Testis (tissue), 3 donors: ENCODE data around the gene HOXD11. TPM values are rescaled to one million over a fixed set of nuclear protein-coding genes. Genes with fewer than 3 reads are reported as not detected.

Source experiments
- DNase-seq: peaks from one replicate; pipeline ENCODE4 v3.0.0-alpha.2; 2019
- H3K27ac ChIP-seq, 2 donors: fragments of 200-600 bp; sonication (generic); one replicate each; pipeline ENCODE4 v1.5.1; 2019
- H3K27me3 ChIP-seq: fragments of 200-600 bp; sonication (generic); one replicate; pipeline ENCODE4 v1.5.1; 2019
- H3K36me3 ChIP-seq: fragments of 200-600 bp; sonication (generic); one replicate; pipeline ENCODE4 v1.5.1; 2017; ENCODE audit warnings: low read depth; ENCODE audit errors: missing control alignments
- H3K4me1 ChIP-seq: fragments of 200-600 bp; sonication (generic); one replicate; pipeline ENCODE4 v1.5.1; 2019
- H3K4me3 ChIP-seq, 2 donors: fragments of 200-600 bp; sonication (generic); one replicate each; pipeline ENCODE4 v1.5.1; 2017 to 2019
- H3K9me3 ChIP-seq: fragments of 200-600 bp; sonication (generic); one replicate; pipeline ENCODE4 v1.5.1; 2017
- POLR2A ChIP-seq: fragments of 450-650 bp; IDR thresholded peaks from one replicate; pipeline ENCODE4 v1.6.1; 2017; ENCODE audit warnings: antibody characterized with exemption, mild to moderate bottlenecking, moderate library complexity
- WGBS, 2 donors: methylation state at CpG; one replicate each; pipeline ENCODE4 v1.1.5; 2018; 5-methylcytosine and 5-hydroxymethylcytosine counted together
- intact Hi-C: fragments of 100-400 bp; cut with DNase I; formaldehyde crosslinking; loops from one replicate; pipeline ENCODE4 v1.15.1; 2023; ENCODE audit warnings: low total_unique reads
- polyA plus RNA-seq: library from polyadenylated mRNA; stranded (reverse); fragments of 350-450 nt; fragmentation: Illumina TruSeq; extraction: RNeasy Lipid Tissue Mini Kit (QIAGEN cat#74804); gene quantifications from one replicate; pipeline ENCODE4 v1.2.3, GENCODE V29; 2014; ENCODE audit warnings: low read depth, low replicate concordance; ENCODE audit not compliant: insufficient read depth
- total RNA-seq, 2 donors: library from RNA; depleted of rRNA; stranded (reverse); fragments of >200 nt; gene quantifications; one replicate each; pipeline ENCODE4 v1.2.3, GENCODE V29; 2016
- TF ChIP-seq, protein P1 (sequence below), 3 experiments: fragments of 450-650 bp in 2 of 3; fragments of 200-600 bp in 1 of 3; sonication (generic) in 1 of 3; IDR thresholded peaks; one replicate each; pipeline ENCODE4 v1.5.1; 2016 to 2019; ENCODE audit warnings: antibody characterized with exemption in 3 of 3, mild to moderate bottlenecking in 2 of 3, moderate library complexity in 1 of 3

HOXD11 gene
- total and polyA plus RNA-seq, 3 donors from 2014 or later, result 0.29 to 1.7 (median 0.62) TPM

- no peak overlapping the region for H3K27ac ChIP-seq
Observed at GRCh38 chr2:176088048-176088936, 18.8 kb upstream of the HOXD11 start.

GRCh38 chr2:176088937-176089842 lies 17.9 kb upstream of the HOXD11 start:
- no peak for DNase-seq
- no peak overlapping the region for H3K4me3 ChIP-seq
- no peaks in the 10 kb centered on the region for H3K36me3 ChIP-seq
- no peak overlapping the region for H3K27ac ChIP-seq
- TF ChIP-seq, protein P1, sequence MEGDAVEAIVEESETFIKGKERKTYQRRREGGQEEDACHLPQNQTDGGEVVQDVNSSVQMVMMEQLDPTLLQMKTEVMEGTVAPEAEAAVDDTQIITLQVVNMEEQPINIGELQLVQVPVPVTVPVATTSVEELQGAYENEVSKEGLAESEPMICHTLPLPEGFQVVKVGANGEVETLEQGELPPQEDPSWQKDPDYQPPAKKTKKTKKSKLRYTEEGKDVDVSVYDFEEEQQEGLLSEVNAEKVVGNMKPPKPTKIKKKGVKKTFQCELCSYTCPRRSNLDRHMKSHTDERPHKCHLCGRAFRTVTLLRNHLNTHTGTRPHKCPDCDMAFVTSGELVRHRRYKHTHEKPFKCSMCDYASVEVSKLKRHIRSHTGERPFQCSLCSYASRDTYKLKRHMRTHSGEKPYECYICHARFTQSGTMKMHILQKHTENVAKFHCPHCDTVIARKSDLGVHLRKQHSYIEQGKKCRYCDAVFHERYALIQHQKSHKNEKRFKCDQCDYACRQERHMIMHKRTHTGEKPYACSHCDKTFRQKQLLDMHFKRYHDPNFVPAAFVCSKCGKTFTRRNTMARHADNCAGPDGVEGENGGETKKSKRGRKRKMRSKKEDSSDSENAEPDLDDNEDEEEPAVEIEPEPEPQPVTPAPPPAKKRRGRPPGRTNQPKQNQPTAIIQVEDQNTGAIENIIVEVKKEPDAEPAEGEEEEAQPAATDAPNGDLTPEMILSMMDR (IDR thresholded peaks at IDR 0.05), result no peak
- TF ChIP-seq POLR2A, result no peak
- no peaks in the 10 kb centered on the region for H3K27me3 ChIP-seq
- no peaks in the 10 kb centered on the region for H3K9me3 ChIP-seq
- 18 to 23% methylated on average over 6 of the region's 6 CpGs for WGBS, 2 donors
- intact Hi-C loops, result loop anchor here (10.0 kb wide), 1 partner anchor 404 kb away; no protein-coding TSS in a partner anchor
- H3K4me1 ChIP-seq, result peaks cover 11% of the 10 kb centered on the region

More at GRCh38 chr2:176088048-176088936, 18.8 kb upstream of the HOXD11 start:
- peaks cover 11% of the 10 kb centered on the region for H3K4me1 ChIP-seq
- H3K4me3 ChIP-seq, result no peak overlapping the region
- no peaks in the 10 kb centered on the region for H3K9me3 ChIP-seq
- no peaks in the 10 kb centered on the region for H3K27me3 ChIP-seq
- 7 to 16% methylated on average over 26 to 49 of the region's 49 CpGs for WGBS, 2 donors
- no peak for TF ChIP-seq POLR2A
- TF ChIP-seq, protein P1 (IDR thresholded peaks at IDR 0.05), result peak; percentile 24 to 81 (median 61)
- intact Hi-C loops, result loop anchor here (10.0 kb wide), 1 partner anchor 403 kb away; no protein-coding TSS in a partner anchor
- peak; percentile 75 for DNase-seq
- H3K36me3 ChIP-seq, result no peaks in the 10 kb centered on the region

- no peak for TF ChIP-seq POLR2A
- TF ChIP-seq, protein P1 (IDR thresholded peaks at IDR 0.05), result no peak
- H3K4me3 ChIP-seq, result no peak overlapping the region
- H3K4me1 ChIP-seq, result peaks cover 11% of the 10 kb centered on the region
- H3K27ac ChIP-seq, result no peak overlapping the region
- intact Hi-C loops, result loop anchor here (10.0 kb wide), 1 partner anchor 405 kb away; no protein-coding TSS in a partner anchor
- no peak for DNase-seq
- no peaks in the 10 kb centered on the region for H3K36me3 ChIP-seq
- no peaks in the 10 kb centered on the region for H3K27me3 ChIP-seq
- H3K9me3 ChIP-seq, result no peaks in the 10 kb centered on the region
Observed at GRCh38 chr2:176089843-176090395, 17.2 kb upstream of the HOXD11 start.

GRCh38 chr2:176090862-176091261 lies 16.2 kb upstream of the HOXD11 start:
- no peak for DNase-seq
- TF ChIP-seq POLR2A, result no peak
- TF ChIP-seq, protein P1 (IDR thresholded peaks at IDR 0.05), result no peak
- WGBS, 2 donors, result 28 to 40% methylated on average over 5 of the region's 5 CpGs
- no peaks in the 10 kb centered on the region for H3K36me3 ChIP-seq
- H3K27me3 ChIP-seq, result no peaks in the 10 kb centered on the region
- H3K4me1 ChIP-seq, result peaks cover 10% of the 10 kb centered on the region
- H3K4me3 ChIP-seq, result no peak overlapping the region
- H3K27ac ChIP-seq, result no peak overlapping the region
- H3K9me3 ChIP-seq, result no peaks in the 10 kb centered on the region
- intact Hi-C loops, result no loop called here
